NB4 (cell line): ENCODE results near the gene PPP6R1.

Source experiments
- DNase-seq: peaks from one replicate; pipeline ENCODE4 v3.0.0; 2010; ENCODE audit warnings: low read depth
- H3K4me3 ChIP-seq: one replicate; pipeline ENCODE4 v1.5.1; 2011; ENCODE audit warnings: mild to moderate bottlenecking, low read depth, low read length, moderate library complexity
- CTCF ChIP-seq: IDR thresholded peaks from one replicate; pipeline ENCODE4 v1.5.1; 2012; ENCODE audit warnings: low read depth, low read length
- MYC ChIP-seq: IDR thresholded peaks from 2 replicates; pipeline ENCODE4 v1.6.1; 2011; ENCODE audit warnings: low read depth, low read length
- POLR2A ChIP-seq: IDR thresholded peaks from 2 replicates; pipeline ENCODE4 v1.6.1; 2011; ENCODE audit warnings: mild to moderate bottlenecking; ENCODE audit not compliant: insufficient read length; ENCODE audit errors: extremely low read depth
- TF ChIP-seq, protein P1 (sequence below): IDR thresholded peaks from 2 replicates; pipeline ENCODE4 v1.6.1; 2011; ENCODE audit warnings: low read depth, low read length

The PPP6R1 gene

DNA sequence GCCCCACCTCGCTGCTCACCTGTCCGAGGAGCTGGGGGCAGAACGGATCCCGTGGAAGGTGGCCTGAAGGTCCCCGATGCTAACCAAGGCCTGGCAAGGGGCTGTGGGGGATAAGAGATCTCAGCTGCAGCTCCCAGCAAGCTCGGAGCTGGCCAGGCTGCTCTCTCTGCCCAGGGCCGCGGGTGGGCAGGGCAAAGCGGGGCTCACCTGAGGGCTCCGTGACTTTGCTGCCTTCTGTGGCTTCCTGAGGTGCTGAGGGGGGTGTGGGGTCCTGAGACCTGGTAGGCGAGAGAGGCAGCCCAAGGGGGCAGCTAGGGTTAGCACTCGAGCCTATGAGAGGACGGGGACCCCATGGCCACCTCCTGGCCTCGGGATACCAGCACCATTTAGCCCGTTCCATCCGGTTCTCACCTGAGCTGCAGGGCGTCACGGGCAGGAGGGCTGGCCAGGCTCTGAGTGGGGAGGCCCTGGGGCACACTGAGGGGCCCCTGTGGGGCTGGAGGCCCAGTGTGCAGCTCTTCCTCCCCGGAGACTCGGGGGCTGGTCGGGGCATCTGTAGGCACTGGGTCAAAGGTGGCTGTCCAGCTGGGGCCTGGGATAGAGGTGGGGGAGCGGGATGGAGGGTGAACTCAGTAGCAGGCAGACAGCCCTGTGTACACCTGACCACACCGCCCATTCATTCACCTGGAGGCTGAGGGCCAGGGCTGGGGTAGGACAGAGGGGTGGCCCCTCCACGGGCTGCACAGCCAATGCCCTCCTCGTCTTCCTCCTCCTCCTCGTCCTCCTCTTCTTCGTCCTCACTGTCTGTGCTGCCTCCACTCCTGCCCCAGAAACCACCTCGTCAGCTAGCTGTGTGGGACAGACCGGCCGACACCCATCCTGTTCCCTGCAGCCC lies 27.2 kb downstream of the PPP6R1 start:
- no peak overlapping the region for H3K4me3 ChIP-seq
- no peak for TF ChIP-seq MYC
- TF ChIP-seq, protein P1, sequence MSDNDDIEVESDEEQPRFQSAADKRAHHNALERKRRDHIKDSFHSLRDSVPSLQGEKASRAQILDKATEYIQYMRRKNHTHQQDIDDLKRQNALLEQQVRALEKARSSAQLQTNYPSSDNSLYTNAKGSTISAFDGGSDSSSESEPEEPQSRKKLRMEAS, result no peak
- TF ChIP-seq POLR2A, result no peak
- no peak for TF ChIP-seq CTCF
- DNase-seq, result no peak

DNA sequence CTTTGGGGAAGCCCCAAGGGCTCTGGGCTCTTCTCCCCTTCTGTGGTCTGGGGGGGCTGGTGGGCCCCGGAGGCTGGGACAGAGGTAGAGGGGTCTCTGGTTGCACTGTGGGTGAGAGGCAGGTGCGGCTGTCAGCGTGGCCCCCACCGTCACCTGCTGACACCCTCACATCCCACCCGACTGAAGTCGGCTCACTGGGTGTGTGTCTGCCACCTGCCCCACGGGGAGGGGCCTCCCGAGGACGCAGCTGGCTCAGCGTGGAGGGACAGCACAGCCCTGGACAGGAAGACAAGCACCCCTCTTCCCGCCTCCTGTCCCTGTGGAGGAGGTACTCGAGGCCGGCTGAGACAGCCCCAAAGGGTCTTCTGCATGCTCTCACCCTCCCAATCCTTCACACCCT lies 28.0 kb downstream of the PPP6R1 start:
- no peak for DNase-seq
- TF ChIP-seq MYC, result no peak
- TF ChIP-seq, protein P1, result no peak
- TF ChIP-seq POLR2A, result no peak
- TF ChIP-seq CTCF, result no peak
- no peak overlapping the region for H3K4me3 ChIP-seq

- TF ChIP-seq, protein P1, result no peak
- TF ChIP-seq POLR2A (no peak), CTCF (no peak), MYC (no peak)
- no peak overlapping the region for H3K4me3 ChIP-seq
- no peak for DNase-seq
Observed at GRCh38 chr19:55230329-55230728, 28.5 kb downstream of the PPP6R1 start.

DNA sequence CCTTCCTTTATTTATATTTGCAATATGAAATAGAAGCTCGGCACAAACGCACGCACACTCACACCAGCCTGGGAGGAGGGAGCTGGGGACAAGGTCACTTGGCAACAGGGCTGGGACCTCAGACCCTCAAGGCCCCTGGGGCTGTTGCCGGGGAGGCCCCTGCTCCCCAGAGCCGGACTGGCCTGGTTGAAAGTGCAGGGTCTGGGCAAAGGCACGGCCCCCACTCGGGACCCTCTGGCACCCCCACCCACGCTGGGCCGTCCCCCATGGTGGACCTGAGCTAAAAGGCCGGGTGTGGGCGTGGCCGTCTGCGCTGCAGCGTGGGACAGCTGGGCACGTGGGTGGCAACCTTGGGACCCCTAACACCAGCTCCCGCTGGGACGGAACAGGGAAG lies 29.0 kb downstream of the PPP6R1 start:
- DNase-seq, result no peak
- TF ChIP-seq MYC, result no peak
- TF ChIP-seq, protein P1, result no peak
- TF ChIP-seq POLR2A, result no peak
- no peak for TF ChIP-seq CTCF
- H3K4me3 ChIP-seq, result no peak overlapping the region

DNA sequence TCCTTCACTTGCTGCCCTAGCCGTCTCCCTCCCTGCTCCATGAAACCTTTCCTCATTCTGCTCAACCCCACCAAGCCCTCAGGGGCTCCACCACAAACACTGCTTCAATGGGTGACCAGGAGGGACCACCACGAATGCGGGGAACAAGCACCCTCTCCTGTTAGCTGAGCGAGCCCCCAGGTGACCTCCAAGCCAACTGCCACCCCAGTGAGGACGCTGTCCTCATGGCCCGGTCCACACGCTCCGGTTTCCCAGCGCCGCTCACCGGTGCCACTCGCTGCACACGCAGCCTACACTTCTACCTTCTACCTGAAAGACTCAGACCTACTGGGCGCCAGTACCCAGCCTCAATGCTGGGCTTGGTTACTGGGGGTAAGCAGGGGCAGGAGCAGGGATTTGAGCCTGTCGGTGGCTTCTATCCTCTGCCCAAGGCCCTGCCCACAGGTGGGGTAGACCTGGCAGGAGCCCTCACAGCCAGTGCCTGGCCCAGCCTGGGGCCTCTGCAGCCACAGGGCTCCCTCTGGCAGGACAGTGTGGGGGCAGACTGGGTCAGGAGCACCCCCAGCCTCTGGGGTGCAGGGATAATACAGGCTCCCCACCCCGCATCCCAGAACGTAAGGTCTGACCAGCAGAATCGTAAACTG lies 29.6 kb downstream of the PPP6R1 start:
- no peak overlapping the region for H3K4me3 ChIP-seq
- TF ChIP-seq MYC (no peak), POLR2A (no peak), CTCF (no peak)
- TF ChIP-seq, protein P1, result no peak
- DNase-seq, result no peak
